Limb (tissue), 2 donors: ENCODE data around the gene ELANE.
A peak's percentile ranks its signal among the peaks of the same experiment; 100 is the strongest.

Experiments
- DNase-seq, 2 donors: peaks; one replicate each; pipeline ENCODE4 v3.0.0-alpha.2; 2016; ENCODE audit errors: extremely low spot score in 2 of 2

Gene ELANE

DNA sequence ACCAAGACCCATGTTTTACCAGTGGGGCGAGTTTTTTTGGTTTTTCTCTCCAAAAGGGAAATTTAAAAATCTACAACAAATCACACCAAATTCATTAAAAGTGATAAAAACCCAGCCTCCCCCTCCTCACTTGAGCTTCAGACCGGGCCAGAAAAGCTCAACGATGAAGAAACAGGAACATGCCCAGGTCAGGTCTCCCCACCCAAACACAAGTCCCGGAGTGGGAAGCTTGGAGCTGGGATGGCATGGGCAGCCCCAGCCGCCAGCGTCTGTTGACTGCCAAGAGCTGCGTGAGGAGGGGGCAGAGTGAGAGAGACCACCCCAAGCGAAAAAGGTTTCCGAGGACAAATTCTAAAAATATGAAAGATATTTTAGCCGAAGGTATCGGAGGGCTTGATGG is 44.9 kb downstream of the ELANE start:
- no peak for DNase-seq

GRCh38 chr19:897442-898039 is 45.4 kb downstream of the ELANE start:
- DNase-seq: no peak

GRCh38 chr19:898663-899062 is 46.6 kb downstream of the ELANE start:
- peak in 1 of 2 donors; percentile 73 for DNase-seq

DNA sequence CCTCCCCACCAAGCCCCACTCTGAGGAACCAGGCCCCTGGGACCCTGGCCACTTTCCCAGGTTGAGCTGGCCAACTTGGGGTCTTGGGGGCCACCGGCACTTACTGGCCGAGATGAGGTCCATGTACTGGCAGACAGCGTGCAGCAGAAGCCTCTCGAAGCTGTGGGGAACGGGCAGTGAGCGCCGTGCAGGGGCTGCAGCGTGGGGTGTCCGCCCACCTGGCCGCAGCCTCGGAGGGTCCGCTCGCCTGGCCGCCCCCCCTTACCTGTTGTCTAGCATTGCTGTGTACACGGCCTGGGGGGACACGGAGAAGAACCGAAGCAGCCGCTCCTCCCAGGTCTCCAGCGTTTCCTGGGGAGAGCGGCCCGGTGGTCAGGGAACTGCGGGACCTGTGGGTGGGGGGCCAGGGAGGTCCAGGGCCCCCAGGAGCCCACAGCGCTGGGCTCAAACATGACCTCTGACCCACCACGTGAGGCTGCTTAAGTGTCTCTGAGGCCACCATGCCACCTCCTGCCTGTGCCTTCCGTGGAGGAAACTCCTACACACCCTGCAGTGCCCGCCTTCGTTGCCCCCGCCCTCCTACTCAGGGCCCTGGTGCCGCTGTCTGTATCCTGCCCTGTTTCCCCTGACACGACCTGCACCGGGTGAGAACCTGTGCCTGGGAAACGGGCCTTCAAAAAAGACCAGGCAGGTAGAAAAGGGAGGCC is 47.4 kb downstream of the ELANE start:
- no peak for DNase-seq

DNA sequence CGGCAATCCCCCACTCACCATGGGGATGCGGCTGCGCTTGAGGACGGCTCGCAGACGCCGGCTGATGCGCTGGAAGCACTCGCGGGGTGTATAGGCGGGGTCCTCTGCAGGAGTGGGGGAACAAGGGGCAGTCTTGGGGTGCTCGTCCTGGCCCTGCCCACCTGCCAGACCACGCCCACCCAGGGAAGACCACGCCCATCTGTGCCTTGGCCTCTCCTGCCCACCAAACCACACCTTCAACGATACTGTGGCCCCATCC is 47.9 kb downstream of the ELANE start:
- DNase-seq: no peak

- no peak for DNase-seq
Observed at GRCh38 chr19:900302-901111, 48.4 kb downstream of the ELANE start.

DNA sequence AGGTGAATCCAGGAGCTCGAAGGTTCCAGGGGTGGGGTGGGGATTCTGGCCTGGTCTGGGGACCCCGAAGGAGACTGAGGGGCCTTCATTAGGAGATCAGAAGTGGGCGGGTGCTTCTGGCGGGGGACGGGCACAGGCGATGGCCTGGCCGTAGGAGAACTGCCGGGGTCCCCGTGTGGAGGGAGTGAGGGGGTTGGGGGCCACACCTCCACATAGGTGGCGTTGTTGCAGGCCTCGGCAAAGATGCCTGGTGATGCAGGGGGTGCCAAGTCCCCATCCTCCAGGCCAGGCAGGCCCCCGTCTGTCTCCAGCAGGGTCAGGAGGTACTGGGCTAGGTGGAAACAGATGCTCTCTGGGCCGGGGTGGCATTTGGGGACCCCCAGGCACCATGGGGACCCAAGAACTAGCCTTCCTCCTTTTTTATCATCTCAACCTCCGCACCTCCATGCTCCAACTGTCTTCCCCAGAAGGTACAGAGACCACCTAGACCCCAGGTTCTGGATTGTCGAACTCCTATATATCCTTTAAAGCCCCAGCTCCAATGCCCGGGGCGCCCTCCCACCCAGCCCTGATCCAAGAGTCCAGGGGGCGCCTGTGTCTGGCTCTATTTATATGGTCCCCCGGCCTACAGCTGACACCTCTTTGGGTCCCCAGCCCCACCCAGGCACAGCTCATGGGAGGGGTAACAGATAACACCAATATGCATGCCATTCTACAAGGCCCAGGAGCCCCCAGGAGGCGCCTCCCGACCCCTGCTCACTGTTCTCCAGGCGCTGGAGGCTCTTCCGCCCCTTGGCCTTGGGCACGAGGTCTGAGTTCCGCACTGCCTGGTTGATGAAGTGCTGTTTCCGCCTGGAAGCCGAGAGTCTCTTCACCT is 49.4 kb downstream of the ELANE start:
- no peak for DNase-seq

DNA sequence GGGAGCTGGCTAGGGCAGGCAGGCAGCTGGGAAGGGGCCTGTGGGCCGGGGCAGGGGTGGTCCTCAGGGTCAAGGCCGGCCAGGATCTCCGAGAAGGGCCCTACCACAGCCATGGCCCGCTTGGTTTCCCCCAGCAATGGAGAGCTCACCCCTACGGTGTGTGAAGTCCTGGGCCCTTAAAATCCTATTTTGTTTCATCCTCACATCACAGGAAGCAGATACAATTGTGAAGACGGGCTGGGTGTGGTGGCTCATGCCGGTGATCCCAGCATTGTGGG is 49.9 kb downstream of the ELANE start:
- DNase-seq: no peak

DNA sequence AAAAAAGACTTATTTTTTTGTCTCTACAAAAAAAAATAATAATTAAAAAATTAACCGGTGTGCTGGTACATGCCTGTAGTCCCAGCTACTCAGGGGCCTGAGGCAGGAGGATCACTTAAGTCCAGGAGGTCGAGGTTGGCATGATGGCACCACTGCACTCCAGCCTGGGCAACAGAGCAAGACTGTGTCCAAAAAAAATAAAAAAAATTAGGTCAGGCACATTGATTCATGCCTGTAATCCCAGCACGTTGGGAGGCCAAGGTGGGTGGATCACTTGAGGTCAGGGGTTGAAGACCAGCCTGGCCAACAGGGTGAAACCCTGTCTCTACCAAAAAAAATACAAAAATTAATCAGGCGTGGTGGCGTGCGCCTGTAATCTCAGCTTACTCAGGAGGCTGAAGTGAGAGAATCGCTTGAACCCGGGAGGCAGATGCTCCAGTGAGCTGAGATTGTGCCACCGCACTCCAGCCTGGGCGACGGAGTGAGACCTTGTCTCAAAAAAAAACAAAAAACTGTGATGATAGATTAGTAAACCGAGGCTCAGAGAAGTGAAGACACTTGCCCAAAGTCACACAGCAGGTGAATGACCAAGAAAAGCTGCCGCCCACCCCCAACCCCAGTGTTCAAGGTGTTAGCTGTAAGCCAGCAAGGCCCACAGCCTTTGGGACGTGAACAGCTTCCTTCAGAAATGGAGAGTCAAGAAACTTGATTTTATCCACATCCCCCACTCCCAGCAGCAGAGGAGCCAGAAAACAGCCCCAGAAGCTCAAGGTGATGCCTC is 50.5 kb downstream of the ELANE start:
- no peak for DNase-seq

DNA sequence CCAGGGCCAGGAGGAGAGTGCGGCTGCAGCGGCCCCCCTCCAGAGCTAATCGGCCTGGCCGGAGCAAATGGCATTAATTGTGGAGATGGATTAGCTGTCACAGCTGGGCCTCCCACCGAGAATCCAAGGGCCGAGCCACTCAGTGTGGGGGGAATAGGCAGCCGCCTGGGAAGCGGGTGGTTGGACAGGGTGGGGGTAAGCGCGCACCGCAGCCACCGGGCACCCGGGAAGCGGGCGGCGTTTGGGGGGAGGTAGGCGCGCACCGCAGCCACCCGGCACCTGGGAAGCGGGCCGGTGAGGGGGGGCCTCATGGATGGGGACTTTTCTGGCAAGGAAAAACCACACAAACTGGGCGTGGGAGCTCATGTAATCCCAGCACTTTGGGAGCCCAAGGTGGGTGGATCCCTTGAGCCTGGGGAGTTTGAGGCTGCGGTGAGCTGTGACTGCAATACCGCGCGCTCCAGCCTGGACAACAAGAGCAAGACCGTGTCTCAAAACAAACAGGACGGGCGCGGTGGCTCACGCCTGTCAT is 51.2 kb downstream of the ELANE start:
- DNase-seq: peak in 1 of 2 donors; percentile 51

GRCh38 chr19:904545-904944 is 52.4 kb downstream of the ELANE start:
- DNase-seq: no peak
